GM12864 (cell line): ENCODE measurements around the gene MRPS12.

Source experiments
- DNase-seq: peaks from one replicate; pipeline ENCODE4 v3.0.0-alpha.2; 2011; ENCODE audit warnings: low read depth
- H3K4me3 ChIP-seq: 2 replicates; pipeline ENCODE4 v1.5.1; 2011; ENCODE audit warnings: mild to moderate bottlenecking, low read depth, low read length, control low read depth
- CTCF ChIP-seq: IDR thresholded peaks from 2 replicates; pipeline ENCODE4 v1.5.1; 2011; ENCODE audit warnings: low read depth, mild to moderate bottlenecking, moderate library complexity, low read length, control low read depth, inconsistent platforms; ENCODE audit errors: missing control alignments

Gene MRPS12

DNA sequence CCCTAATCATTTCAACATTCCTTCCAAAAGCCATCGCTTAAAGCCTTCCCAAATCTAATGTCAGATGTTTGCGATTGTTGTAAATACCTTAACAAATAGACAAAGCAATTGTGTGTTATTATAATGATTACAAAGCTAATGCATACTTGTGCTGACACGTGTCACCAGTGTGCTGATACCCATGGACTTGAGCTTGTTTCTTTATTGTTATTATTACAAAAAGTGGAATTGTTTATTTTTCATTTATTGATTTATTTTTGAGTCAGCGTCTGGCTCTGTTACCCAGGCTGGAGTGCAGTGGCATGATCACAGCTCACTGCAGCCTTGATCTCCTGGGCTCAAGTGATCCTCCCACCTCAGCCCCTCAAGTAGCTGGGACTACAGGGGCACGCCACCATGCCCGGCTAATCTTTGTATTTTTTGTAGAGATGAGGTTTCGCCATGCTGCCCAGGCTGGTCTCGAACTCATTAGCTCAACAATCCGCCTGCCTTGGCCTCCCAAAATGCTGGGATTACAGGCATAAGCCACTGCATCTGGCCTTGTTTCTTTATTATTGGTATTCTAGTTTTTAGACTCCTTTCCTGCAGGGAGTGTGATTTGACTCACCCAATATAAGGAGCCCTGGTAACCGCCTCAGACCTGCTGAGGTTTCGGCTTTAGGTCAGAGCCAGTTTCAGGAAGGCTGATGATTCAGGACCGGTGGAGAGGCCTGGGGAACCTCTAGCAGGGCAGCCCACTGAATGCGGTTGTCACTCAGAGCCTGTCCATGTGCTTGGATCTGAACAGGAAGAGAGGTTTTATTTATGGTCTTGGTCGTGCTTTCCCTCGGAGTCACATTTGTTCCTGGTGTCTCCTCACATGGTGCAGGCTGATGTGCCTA, 46.9 kb downstream of the MRPS12 start:
- no peak overlapping the region for H3K4me3 ChIP-seq
- TF ChIP-seq CTCF, result no peak
- peak; percentile 86 for DNase-seq

DNA sequence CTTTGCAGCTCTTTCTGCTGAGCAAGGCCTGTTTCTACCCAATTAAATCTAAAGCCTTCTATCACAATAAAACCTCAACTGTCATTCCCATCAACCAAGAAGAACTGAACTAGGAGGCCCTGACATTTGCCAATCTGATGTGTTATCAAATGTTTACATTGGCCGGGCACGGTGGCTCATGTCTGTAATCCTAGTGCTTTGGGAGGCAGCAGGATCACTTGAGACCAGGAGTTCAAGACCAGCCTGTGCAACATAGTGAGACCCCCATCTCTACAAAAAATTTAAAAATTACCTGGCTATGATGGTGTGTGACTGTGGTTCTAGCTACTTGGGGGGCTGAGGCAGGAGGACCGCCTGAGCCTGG, 47.6 kb downstream of the MRPS12 start:
- H3K4me3 ChIP-seq, result no peak overlapping the region
- no peak for TF ChIP-seq CTCF
- DNase-seq, result no peak

DNA sequence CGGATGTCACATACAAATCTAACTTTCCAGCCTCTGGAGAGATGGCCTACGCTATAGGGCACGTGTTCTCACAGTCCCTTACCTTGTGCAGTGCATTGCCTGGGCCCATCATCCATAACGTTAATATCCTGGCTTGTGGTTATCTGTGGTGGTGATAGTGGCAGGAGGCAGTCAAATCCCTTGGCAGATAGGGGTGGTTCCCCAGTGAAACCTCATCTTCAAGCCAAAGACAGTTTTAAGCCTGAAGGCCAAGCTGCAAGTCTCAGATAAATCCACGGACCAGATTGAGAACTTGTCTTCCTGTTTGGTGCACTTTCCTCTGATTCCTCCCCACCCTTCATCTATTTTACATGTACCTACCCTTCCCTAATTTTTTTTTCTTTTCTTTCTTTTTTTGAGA, 49.1 kb downstream of the MRPS12 start:
- no peak for TF ChIP-seq CTCF
- H3K4me3 ChIP-seq, result no peak overlapping the region
- DNase-seq, result no peak

- H3K4me3 ChIP-seq, result no peak overlapping the region
- no peak for DNase-seq
- TF ChIP-seq CTCF, result no peak
Measured at GRCh38 chr19:38980583-38981374, 50.0 kb downstream of the MRPS12 start.
